ENCODE measurements around the gene TMTC2. TPM values are rescaled to one million over a fixed set of nuclear protein-coding genes. Genes with fewer than 3 reads are reported as not detected.

Gene TMTC2
- total RNA-seq, 2 donors from 2014 or later, result 2.9 to 3.2 TPM

- Histone ChIP-seq H3K27ac (no peak overlapping the region), H3K9me3 (no peaks in the 10 kb centered on the region), H3K36me3 (no peaks in the 10 kb centered on the region), H3K4me3 (no peak overlapping the region), H3K27me3 (no peaks in the 10 kb centered on the region), H3K4me1 (no peaks in the 10 kb centered on the region)
- no peak for DNase-seq (ENCODE audit: low spot score)
- no peak for TF ChIP-seq CTCF (IDR thresholded peaks at IDR 0.05)
Observed at GRCh38 chr12:82896277-82896676, 209.6 kb downstream of the TMTC2 start.

- Histone ChIP-seq H3K4me1 (no peaks in the 10 kb centered on the region), H3K36me3 (no peaks in the 10 kb centered on the region)
Observed at GRCh38 chr12:82896979-82897378, 210.3 kb downstream of the TMTC2 start.

GRCh38 chr12:82898441-82898840, 211.7 kb downstream of the TMTC2 start:
- H3K36me3 ChIP-seq, result no peaks in the 10 kb centered on the region
- no peaks in the 10 kb centered on the region for H3K4me1 ChIP-seq
- DNase-seq (ENCODE audit: low spot score), result no peak
- no peak overlapping the region for H3K4me3 ChIP-seq
- no peak overlapping the region for H3K27ac ChIP-seq
- H3K9me3 ChIP-seq, result no peaks in the 10 kb centered on the region
- no peaks in the 10 kb centered on the region for H3K27me3 ChIP-seq
- TF ChIP-seq CTCF (IDR thresholded peaks at IDR 0.05), result no peak

More at GRCh38 chr12:82896979-82897378, 210.3 kb downstream of the TMTC2 start:
- no peak for TF ChIP-seq CTCF (IDR thresholded peaks at IDR 0.05)
- no peak overlapping the region for H3K4me3 ChIP-seq
- H3K9me3 ChIP-seq, result no peaks in the 10 kb centered on the region
- no peaks in the 10 kb centered on the region for H3K27me3 ChIP-seq
- DNase-seq (ENCODE audit: low spot score), result no peak
- H3K27ac ChIP-seq, result no peak overlapping the region

- no peak for DNase-seq (ENCODE audit: low spot score)
- H3K27me3 ChIP-seq, result no peaks in the 10 kb centered on the region
- no peak overlapping the region for H3K27ac ChIP-seq
- H3K36me3 ChIP-seq, result no peaks in the 10 kb centered on the region
- H3K4me3 ChIP-seq, result no peak overlapping the region
- no peaks in the 10 kb centered on the region for H3K9me3 ChIP-seq
- no peaks in the 10 kb centered on the region for H3K4me1 ChIP-seq
- no peak for TF ChIP-seq CTCF (IDR thresholded peaks at IDR 0.05)
Observed at GRCh38 chr12:82904219-82904790, 217.6 kb downstream of the TMTC2 start.

- DNase-seq (ENCODE audit: low spot score), result no peak
- no peak overlapping the region for H3K4me3 ChIP-seq
- H3K4me1 ChIP-seq, result no peaks in the 10 kb centered on the region
- H3K27me3 ChIP-seq, result no peaks in the 10 kb centered on the region
- H3K27ac ChIP-seq, result no peak overlapping the region
- H3K36me3 ChIP-seq, result no peaks in the 10 kb centered on the region
- TF ChIP-seq CTCF (IDR thresholded peaks at IDR 0.05), result no peak
- H3K9me3 ChIP-seq, result no peaks in the 10 kb centered on the region
Observed at GRCh38 chr12:82910246-82910893, 223.7 kb downstream of the TMTC2 start.

GRCh38 chr12:82912406-82912805, 225.7 kb downstream of the TMTC2 start:
- Histone ChIP-seq H3K27ac (no peak overlapping the region), H3K36me3 (no peaks in the 10 kb centered on the region), H3K9me3 (no peaks in the 10 kb centered on the region), H3K4me1 (no peaks in the 10 kb centered on the region), H3K4me3 (no peak overlapping the region), H3K27me3 (no peaks in the 10 kb centered on the region)
- no peak for TF ChIP-seq CTCF (IDR thresholded peaks at IDR 0.05)
- no peak for DNase-seq (ENCODE audit: low spot score)
